Activated naive CD8-positive, alpha-beta T cell treated with anti-CD3 and anti-CD28 coated beads for 36 hours (primary cell): Measurements from ENCODE around the gene CHCHD1. TPM values are rescaled to one million over a fixed set of nuclear protein-coding genes. Genes with fewer than 3 reads are reported as not detected.

Experiments used
- DNase-seq: peaks from one replicate; pipeline ENCODE4 v3.0.0; 2021
- H3K27ac Mint-ChIP-seq: one replicate; pipeline ENCODE4 v1.8.0; 2022; ENCODE audit warnings: mild to moderate bottlenecking, moderate library complexity, mixed read lengths
- H3K27me3 Mint-ChIP-seq: one replicate; pipeline ENCODE4 v1.8.0; 2022; ENCODE audit warnings: mild to moderate bottlenecking, mixed read lengths
- H3K36me3 Mint-ChIP-seq: one replicate; pipeline ENCODE4 v1.8.0; 2021; ENCODE audit warnings: mild to moderate bottlenecking, mixed read lengths
- H3K4me1 Mint-ChIP-seq: one replicate; pipeline ENCODE4 v1.8.0; 2021; ENCODE audit warnings: mixed read lengths
- H3K4me3 Mint-ChIP-seq: one replicate; pipeline ENCODE4 v1.8.0; 2022; ENCODE audit warnings: mild to moderate bottlenecking, moderate library complexity, mixed read lengths
- H3K9me3 Mint-ChIP-seq: one replicate; pipeline ENCODE4 v1.8.0; 2022; ENCODE audit warnings: mixed read lengths
- total RNA-seq, 2 experiments: library from RNA; stranded (reverse); gene quantifications; one replicate each; pipeline ENCODE4 v1.2.3, GENCODE V29; 2021

The CHCHD1 gene
- total RNA-seq, 2 experiments from 2014 or later: 34.8 to 38.6 TPM

GRCh38 chr10:73758704-73759511 is 22.9 kb upstream of the CHCHD1 start:
- Mint-ChIP-seq H3K4me3 (no peak overlapping the region), H3K36me3 (peaks cover 17% of the 10 kb centered on the region)

GRCh38 chr10:73759512-73760115 is 22.2 kb upstream of the CHCHD1 start:
- H3K27ac Mint-ChIP-seq: peak overlapping the region; percentile 71
- H3K4me3 Mint-ChIP-seq: no peak overlapping the region
- peak; percentile 31 for DNase-seq
- H3K4me1 Mint-ChIP-seq: peaks cover 28% of the 10 kb centered on the region
- no peaks in the 10 kb centered on the region for H3K9me3 Mint-ChIP-seq
- H3K27me3 Mint-ChIP-seq: no peaks in the 10 kb centered on the region
- peaks cover 15% of the 10 kb centered on the region for H3K36me3 Mint-ChIP-seq

More at GRCh38 chr10:73758704-73759511, 22.9 kb upstream of the CHCHD1 start:
- Mint-ChIP-seq H3K27ac (peak overlapping the region; percentile 71), H3K4me1 (peaks cover 28% of the 10 kb centered on the region), H3K9me3 (no peaks in the 10 kb centered on the region), H3K27me3 (no peaks in the 10 kb centered on the region)
- DNase-seq: no peak

- Mint-ChIP-seq H3K9me3 (no peaks in the 10 kb centered on the region), H3K27ac (no peak overlapping the region), H3K4me3 (no peak overlapping the region), H3K4me1 (peaks cover 28% of the 10 kb centered on the region), H3K27me3 (no peaks in the 10 kb centered on the region), H3K36me3 (peaks cover 26% of the 10 kb centered on the region)
- no peak for DNase-seq
Observed at GRCh38 chr10:73761781-73762180, 20.1 kb upstream of the CHCHD1 start.

GRCh38 chr10:73762915-73763314 is 18.9 kb upstream of the CHCHD1 start:
- Mint-ChIP-seq H3K27me3 (no peaks in the 10 kb centered on the region), H3K36me3 (peaks cover 25% of the 10 kb centered on the region), H3K9me3 (no peaks in the 10 kb centered on the region), H3K4me3 (no peak overlapping the region), H3K27ac (peak overlapping the region; percentile 54), H3K4me1 (peaks cover 25% of the 10 kb centered on the region)
- no peak for DNase-seq

GRCh38 chr10:73763343-73763742 is 18.5 kb upstream of the CHCHD1 start:
- no peak overlapping the region for H3K4me3 Mint-ChIP-seq
- DNase-seq: no peak

GRCh38 chr10:73765066-73765465 is 16.8 kb upstream of the CHCHD1 start:
- DNase-seq: no peak
- Mint-ChIP-seq H3K27me3 (no peaks in the 10 kb centered on the region), H3K4me3 (no peak overlapping the region), H3K4me1 (peaks cover 21% of the 10 kb centered on the region), H3K36me3 (peaks cover 31% of the 10 kb centered on the region), H3K27ac (no peak overlapping the region), H3K9me3 (no peaks in the 10 kb centered on the region)

More at GRCh38 chr10:73763343-73763742, 18.5 kb upstream of the CHCHD1 start:
- no peaks in the 10 kb centered on the region for H3K27me3 Mint-ChIP-seq
- H3K27ac Mint-ChIP-seq: no peak overlapping the region
- H3K9me3 Mint-ChIP-seq: no peaks in the 10 kb centered on the region
- peaks cover 24% of the 10 kb centered on the region for H3K4me1 Mint-ChIP-seq
- H3K36me3 Mint-ChIP-seq: peaks cover 25% of the 10 kb centered on the region

- peaks cover 22% of the 10 kb centered on the region for H3K4me1 Mint-ChIP-seq
- H3K36me3 Mint-ChIP-seq: peaks cover 39% of the 10 kb centered on the region
- DNase-seq: peak; percentile 44
- no peak overlapping the region for H3K4me3 Mint-ChIP-seq
- H3K27ac Mint-ChIP-seq: peak overlapping the region; percentile 14
- no peaks in the 10 kb centered on the region for H3K27me3 Mint-ChIP-seq
- H3K9me3 Mint-ChIP-seq: no peaks in the 10 kb centered on the region
Observed at GRCh38 chr10:73768881-73769280, 13.0 kb upstream of the CHCHD1 start.

- H3K27me3 Mint-ChIP-seq: no peaks in the 10 kb centered on the region
- no peak overlapping the region for H3K27ac Mint-ChIP-seq
Observed at GRCh38 chr10:73769396-73769795, 12.5 kb upstream of the CHCHD1 start.

GRCh38 chr10:73771722-73772280 is 10.0 kb upstream of the CHCHD1 start:
- Mint-ChIP-seq H3K4me3 (peak overlapping the region; percentile 94), H3K36me3 (peaks cover 47% of the 10 kb centered on the region), H3K27ac (peak overlapping the region; percentile 94), H3K27me3 (no peaks in the 10 kb centered on the region), H3K9me3 (no peaks in the 10 kb centered on the region), H3K4me1 (peaks cover 38% of the 10 kb centered on the region)
- no peak for DNase-seq

More at GRCh38 chr10:73769396-73769795, 12.5 kb upstream of the CHCHD1 start:
- DNase-seq: no peak
- Mint-ChIP-seq H3K36me3 (peaks cover 44% of the 10 kb centered on the region), H3K4me3 (no peak overlapping the region), H3K4me1 (peaks cover 24% of the 10 kb centered on the region), H3K9me3 (no peaks in the 10 kb centered on the region)

GRCh38 chr10:73772281-73773151 is 9.3 kb upstream of the CHCHD1 start:
- H3K9me3 Mint-ChIP-seq: no peaks in the 10 kb centered on the region

GRCh38 chr10:73773152-73773879 is 8.5 kb upstream of the CHCHD1 start:
- Mint-ChIP-seq H3K27ac (peak overlapping the region; percentile 94), H3K36me3 (peaks cover 54% of the 10 kb centered on the region), H3K27me3 (no peaks in the 10 kb centered on the region), H3K4me3 (peak overlapping the region; percentile 94), H3K9me3 (no peaks in the 10 kb centered on the region), H3K4me1 (peaks cover 39% of the 10 kb centered on the region)
- peak; percentile 16 for DNase-seq

More at GRCh38 chr10:73772281-73773151, 9.3 kb upstream of the CHCHD1 start:
- Mint-ChIP-seq H3K4me3 (peak overlapping the region; percentile 94), H3K36me3 (peaks cover 53% of the 10 kb centered on the region), H3K27ac (peak overlapping the region; percentile 94), H3K4me1 (peaks cover 39% of the 10 kb centered on the region), H3K27me3 (no peaks in the 10 kb centered on the region)
- peak; percentile 84 for DNase-seq

- DNase-seq: no peak
- Mint-ChIP-seq H3K36me3 (peaks cover 48% of the 10 kb centered on the region), H3K4me3 (peak overlapping the region; percentile 94), H3K9me3 (no peaks in the 10 kb centered on the region), H3K4me1 (peaks cover 30% of the 10 kb centered on the region), H3K27ac (peak overlapping the region; percentile 4), H3K27me3 (no peaks in the 10 kb centered on the region)
Observed at GRCh38 chr10:73774637-73775036, 7.2 kb upstream of the CHCHD1 start.

GRCh38 chr10:73779018-73779417 is 2.8 kb upstream of the CHCHD1 start:
- Mint-ChIP-seq H3K36me3 (peaks cover 31% of the 10 kb centered on the region), H3K4me1 (peaks cover 41% of the 10 kb centered on the region)

More at GRCh38 chr10:73779018-73779417, 2.8 kb upstream of the CHCHD1 start:
- Mint-ChIP-seq H3K27me3 (no peaks in the 10 kb centered on the region), H3K27ac (no peak overlapping the region), H3K4me3 (no peak overlapping the region), H3K9me3 (no peaks in the 10 kb centered on the region)
- no peak for DNase-seq
